Tracheal epithelial cell (primary cell): ENCODE measurements around the gene TXLNA. TPM values are rescaled to one million over a fixed set of nuclear protein-coding genes. Genes with fewer than 3 reads are reported as not detected.

Experiments used
- total RNA-seq: library from RNA; depleted of rRNA; stranded (reverse); fragments of >200 nt; gene quantifications from 2 replicates; pipeline ENCODE4 v1.2.1, GENCODE V29; 2014

Gene TXLNA
- total RNA-seq, result 38.4 and 41.7 TPM in 2 replicates

DNA sequence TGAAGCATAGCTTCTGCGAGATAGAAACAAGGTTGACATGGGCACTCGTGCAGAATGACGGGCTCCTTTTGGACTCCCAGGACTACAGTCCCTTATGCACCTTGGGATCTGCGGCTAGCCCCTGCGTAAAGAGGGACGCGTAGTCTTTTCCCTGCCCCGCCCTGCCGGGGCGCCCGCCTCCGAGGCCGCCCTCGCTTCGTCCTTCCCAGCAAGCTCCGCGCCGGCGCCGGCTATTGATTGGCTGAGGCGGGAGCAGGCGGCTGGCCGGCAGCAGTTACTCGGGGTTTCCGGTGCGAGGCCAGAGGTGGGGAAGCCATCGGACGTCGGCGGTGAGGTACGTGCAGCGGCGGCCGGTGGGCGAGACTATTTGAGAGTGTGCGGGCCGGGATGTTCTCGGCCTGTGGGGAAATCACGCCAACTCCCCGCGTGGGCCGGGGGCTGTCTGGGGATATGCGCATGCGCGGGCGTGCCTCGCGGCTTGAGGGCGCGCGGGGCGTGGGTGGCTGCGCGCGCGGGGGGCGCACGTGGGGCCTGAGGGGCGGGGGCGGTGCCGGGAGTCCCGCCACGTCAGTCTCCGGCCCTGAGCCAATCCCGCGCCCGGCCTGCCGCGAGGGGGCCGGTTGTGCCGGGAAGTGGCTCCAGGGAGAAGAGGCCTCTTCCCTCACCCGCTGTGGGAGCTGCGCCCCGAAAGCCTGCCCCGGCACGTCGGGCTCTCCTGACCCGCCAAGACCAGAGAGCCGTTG lies at the start of gene TXLNA:
Gene TXLNA (plus strand): TSS at position 233 of the 743 bp plus-strand sequence. CDS start 671 bp downstream, outside the sequence.

DNA sequence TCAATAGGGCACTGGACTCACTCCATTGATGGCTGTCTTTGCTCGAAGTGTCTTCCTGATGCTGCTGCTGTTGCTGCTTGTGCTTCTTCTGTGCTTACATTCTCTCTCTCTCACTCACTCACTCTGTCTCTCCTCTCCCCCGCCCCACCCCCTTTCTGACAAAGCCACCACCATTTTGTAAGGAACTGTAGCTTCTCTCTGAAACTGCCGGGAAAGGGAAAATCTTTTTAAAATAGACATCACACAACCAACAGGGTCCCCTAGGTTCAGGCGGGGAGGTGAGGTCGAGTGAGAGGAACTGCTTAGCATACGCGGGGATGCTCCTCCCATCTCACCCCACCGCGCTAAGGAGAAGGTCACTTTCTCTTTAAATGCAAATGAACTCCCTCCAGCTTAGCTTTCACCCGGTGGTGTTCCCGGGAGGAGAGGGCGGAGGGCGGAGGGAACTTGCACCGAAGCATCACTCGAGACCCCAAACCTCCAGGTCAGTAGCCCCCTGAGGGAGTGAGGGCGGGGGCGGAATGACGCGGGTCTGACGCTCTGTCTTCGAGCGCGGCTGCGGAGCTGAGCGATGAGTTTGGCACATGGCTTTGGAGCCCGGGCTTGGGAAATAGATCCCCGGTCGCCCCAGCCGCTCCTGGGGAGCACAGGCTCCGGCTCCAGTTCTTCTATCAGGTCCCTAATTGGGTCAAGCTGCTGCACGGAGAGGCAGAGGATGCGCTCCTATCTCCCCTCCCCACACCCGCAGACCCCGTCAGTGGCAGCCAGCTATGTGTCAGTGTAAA lies 20.9 kb downstream of the TXLNA start, which contains the start of gene CCDC28B:
Gene CCDC28B (plus strand): TSS at position 370 of the 785 bp plus-strand sequence. CDS start 1,341 bp downstream, outside the sequence.

DNA sequence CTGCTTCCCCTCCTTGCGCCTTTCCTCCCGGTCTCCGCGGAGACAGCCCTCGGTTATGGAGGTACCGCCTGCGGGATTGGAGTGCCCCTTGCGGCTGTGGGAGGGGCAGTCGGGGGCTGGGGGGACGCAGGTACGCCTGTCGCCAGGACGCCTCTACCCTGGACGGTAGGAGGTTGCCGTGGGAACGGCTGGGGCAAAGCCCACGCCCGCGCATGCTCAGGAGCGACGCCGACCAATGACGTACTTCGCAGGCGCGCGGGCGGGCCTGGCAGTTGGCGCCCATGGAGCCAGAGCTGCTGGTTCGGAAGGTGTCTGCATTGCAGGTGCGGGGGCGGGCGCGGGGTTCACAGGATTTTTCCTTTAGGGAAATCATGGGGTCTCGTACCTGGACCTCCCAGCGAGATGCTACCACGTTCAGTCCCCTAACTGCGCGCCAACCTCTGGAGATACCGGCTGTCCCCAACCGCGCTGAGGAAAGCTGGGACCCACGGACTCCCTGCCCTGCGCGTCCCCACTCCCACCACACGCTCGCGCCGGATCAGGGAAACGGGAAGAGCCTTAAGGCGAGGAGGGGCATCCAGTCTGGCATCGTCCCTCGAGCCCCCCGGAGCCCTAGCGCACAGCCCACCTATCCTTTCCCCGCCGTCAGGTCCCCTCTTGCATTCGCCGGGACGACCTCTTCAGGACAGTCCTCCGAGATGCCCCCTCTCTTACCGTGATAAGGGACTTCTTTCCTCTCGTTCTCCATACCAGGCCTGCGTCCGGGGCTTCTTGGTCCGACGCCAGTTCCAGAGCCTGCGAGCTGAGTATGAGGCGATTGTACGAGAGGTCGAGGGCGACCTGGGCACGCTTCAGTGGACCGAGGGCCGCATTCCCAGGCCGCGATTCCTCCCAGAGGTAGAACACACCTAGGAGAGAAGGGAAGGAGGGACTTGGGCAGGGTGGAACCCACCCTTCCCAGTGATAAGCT lies 26.2 kb downstream of the TXLNA start, which contains the start of gene IQCC:
Gene IQCC (plus strand): TSS at position 271 of the 970 bp plus-strand sequence. CDS start 11 bp downstream, at position 282.

DNA sequence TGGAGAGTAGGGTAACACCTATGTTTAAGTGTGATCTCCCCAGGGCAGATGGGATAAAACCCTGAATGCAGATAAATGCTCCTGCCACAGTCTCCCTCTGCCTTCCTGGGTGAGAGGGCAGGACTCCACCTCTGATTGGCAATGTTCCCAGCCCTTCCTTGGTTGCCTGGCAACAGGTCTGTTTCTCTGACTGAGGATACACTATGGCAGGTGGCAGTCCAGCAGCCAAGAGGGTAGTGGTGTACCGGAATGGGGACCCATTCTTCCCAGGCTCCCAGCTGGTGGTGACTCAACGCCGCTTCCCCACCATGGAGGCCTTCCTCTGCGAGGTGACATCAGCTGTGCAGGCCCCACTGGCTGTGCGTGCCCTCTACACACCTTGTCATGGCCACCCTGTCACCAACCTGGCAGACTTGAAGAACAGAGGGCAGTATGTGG lies 29.4 kb downstream of the TXLNA start, which contains the start of gene DCDC2B:
Gene DCDC2B (plus strand): TSS at position 199 of the 438 bp plus-strand sequence. CDS start 5 bp downstream, at position 204.

DNA sequence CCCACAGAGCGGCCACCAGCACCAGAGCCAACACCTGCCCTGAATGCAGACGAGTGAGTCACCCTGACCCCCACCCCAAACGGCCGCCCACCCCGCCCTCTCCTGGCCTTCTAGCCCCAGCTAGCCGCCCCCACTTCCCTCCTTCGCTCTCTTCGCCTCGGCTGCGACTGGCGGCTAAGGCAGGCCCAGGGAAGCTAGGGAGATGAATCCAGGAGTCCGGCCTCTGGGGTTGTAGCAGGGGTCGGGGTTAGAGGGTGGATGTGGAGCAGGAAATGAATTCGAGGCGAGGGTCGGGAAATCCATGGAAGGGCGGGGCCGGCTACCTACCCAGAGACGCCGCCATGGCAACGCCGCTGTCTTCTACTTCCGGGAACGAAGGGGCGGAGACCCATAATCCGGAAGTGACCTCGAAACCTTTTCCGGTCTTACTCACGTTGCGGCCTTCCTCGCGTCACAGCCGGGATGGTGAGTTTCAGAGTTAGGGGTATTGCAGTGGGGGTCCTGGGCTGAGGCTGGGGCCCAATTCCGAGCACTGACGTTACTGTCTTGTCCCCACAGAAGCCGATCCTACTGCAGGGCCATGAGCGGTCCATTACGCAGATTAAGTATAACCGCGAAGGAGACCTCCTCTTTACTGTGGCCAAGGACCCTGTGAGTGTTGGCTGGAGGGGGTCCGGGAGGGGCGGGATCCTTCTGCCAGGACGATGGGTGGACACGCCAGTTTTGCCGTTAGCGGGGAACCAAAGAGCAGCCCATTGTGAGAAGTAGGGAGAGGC lies 42.7 kb downstream of the TXLNA start, which contains the start of the genes EIF3I and TMEM234:
Gene EIF3I (plus strand): TSS at position 428 of the 776 bp plus-strand sequence. CDS start 35 bp downstream, at position 463.
Gene TMEM234 (minus strand): TSS at position 374 of the 776 bp plus-strand sequence. CDS start 31 bp downstream, at position 343.

DNA sequence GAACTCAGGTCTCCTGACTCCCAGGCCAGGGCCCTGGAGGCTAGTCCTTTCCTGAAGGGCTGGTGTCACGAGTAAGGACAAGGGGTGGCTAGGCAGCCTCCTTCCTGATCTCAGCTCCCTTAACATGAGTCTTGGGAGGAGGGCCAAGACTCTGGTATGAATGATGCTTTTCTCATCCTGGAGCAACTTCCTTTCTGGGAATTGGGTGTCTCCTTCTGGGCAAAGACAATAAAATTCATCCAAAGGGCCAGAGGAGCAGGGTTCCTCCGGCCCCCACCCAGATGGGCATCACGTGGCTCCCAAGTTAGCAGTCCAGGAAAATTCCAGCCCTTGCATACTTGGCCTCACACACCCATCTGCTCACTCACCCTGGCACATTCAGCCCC lies 67.4 kb downstream of the TXLNA start, which contains the start of gene FAM167B:
Gene FAM167B (plus strand): TSS at position 335 of the 386 bp plus-strand sequence. CDS start 200 bp downstream, outside the sequence.

Other genes with a start within 250 kb of the TXLNA start
- 187 and 231 TPM in 2 replicates for gene PTP4A2, start 241.3 kb upstream of the TXLNA start, total RNA-seq
- gene KHDRBS1, start 165.8 kb upstream of the TXLNA start, total RNA-seq, result 38.6 and 60.7 TPM in 2 replicates
- 2.1 and 4.3 TPM in 2 replicates for gene TMEM39B, start 106.7 kb upstream of the TXLNA start, total RNA-seq
- gene KPNA6, start 71.6 kb upstream of the TXLNA start, total RNA-seq, result 34.5 and 40.1 TPM in 2 replicates
- 3.4 and 8.7 TPM in 2 replicates for gene CCDC28B, start 20.9 kb downstream of the TXLNA start, total RNA-seq
- gene IQCC, start 26.0 kb downstream of the TXLNA start, total RNA-seq, result 1.9 and 2.3 TPM in 2 replicates
- under 0.01 TPM in 1 of 2 replicates, not detected in the other for gene DCDC2B, start 29.4 kb downstream of the TXLNA start, total RNA-seq
- gene TMEM234, start 42.7 kb downstream of the TXLNA start, total RNA-seq, result 5.3 and 9.4 TPM in 2 replicates
- 401 and 468 TPM in 2 replicates for gene EIF3I, start 42.7 kb downstream of the TXLNA start, total RNA-seq
- not detected in 2 replicates for gene FAM167B, start 67.5 kb downstream of the TXLNA start, total RNA-seq
- 0.24 TPM in 1 of 2 replicates, not detected in the other for gene LCK, start 71.6 kb downstream of the TXLNA start, total RNA-seq
- 69.9 and 72.5 TPM in 2 replicates for gene HDAC1, start 112.4 kb downstream of the TXLNA start, total RNA-seq
- gene MARCKSL1, start 156.6 kb downstream of the TXLNA start, total RNA-seq, result 4.5 and 31.3 TPM in 2 replicates
- 0.48 TPM in 1 of 2 replicates, not detected in the other for gene FAM229A, start 182.8 kb downstream of the TXLNA start, total RNA-seq
- not detected in 2 replicates for gene TSSK3, start 182.9 kb downstream of the TXLNA start, total RNA-seq
- gene BSDC1, start 214.8 kb downstream of the TXLNA start, total RNA-seq, result 42.0 and 46.7 TPM in 2 replicates